Body of pancreas (tissue), 4 donors: ENCODE results near the gene PRRT1.

Experiments
- POLR2A ChIP-seq, 3 donors: fragments of 450-650 bp; IDR thresholded peaks; one replicate each; pipeline ENCODE4 v1.6.1; 2016; ENCODE audit warnings: antibody characterized with exemption in 3 of 3, mild to moderate bottlenecking in 2 of 3
- TF ChIP-seq, protein P1 (sequence below), 7 experiments: fragments of 450-650 bp in 4 of 7; fragments of 200-600 bp in 3 of 7; sonication (generic) in 3 of 7; IDR thresholded peaks; one replicate each; pipeline ENCODE4 v1.5.1; 2016 to 2019; ENCODE audit warnings: antibody characterized with exemption in 7 of 7

DNA sequence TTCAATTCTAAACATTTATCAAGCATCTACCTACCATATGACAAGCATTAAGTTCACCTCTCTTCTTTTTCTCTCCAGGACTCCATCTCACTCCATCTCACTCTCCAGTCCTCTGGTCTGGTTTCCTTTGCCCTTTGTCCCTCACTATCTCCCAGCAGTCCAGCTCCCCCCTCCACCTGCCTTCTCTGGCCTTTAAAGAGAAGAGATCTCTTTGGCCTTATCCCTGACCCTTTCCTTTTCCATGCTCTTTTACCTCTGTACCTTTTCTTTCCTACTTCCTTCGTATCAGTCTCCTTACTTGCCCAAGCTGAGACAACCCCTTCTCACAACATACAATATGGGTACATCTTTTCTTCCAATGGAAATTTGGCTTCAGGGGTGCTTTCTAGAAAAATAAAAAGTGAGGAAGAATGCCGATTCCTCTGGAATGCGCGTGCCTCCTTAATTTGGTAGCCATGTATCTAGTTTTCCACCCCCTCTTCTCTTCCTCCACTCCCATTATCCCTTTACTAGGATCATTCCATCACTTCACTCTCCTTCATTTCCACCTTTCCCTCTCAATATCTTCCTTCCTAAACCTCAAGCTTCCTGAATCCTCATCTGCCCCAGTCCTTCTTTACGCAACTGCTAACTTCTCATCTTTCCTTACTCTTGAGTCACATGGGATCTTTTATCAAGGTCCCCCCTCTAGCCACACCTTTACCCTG, 24.9 kb upstream of the PRRT1 start:
- TF ChIP-seq, protein P1, sequence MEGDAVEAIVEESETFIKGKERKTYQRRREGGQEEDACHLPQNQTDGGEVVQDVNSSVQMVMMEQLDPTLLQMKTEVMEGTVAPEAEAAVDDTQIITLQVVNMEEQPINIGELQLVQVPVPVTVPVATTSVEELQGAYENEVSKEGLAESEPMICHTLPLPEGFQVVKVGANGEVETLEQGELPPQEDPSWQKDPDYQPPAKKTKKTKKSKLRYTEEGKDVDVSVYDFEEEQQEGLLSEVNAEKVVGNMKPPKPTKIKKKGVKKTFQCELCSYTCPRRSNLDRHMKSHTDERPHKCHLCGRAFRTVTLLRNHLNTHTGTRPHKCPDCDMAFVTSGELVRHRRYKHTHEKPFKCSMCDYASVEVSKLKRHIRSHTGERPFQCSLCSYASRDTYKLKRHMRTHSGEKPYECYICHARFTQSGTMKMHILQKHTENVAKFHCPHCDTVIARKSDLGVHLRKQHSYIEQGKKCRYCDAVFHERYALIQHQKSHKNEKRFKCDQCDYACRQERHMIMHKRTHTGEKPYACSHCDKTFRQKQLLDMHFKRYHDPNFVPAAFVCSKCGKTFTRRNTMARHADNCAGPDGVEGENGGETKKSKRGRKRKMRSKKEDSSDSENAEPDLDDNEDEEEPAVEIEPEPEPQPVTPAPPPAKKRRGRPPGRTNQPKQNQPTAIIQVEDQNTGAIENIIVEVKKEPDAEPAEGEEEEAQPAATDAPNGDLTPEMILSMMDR (IDR thresholded peaks at IDR 0.05): no peak
- TF ChIP-seq POLR2A (IDR thresholded peaks at IDR 0.05): no peak
